AG04449 (cell line): ENCODE results near the gene FMO1.

Source experiments
- CTCF ChIA-PET: fragments of 350-600 bp; formaldehyde crosslinking; extraction: SDS; loops from one replicate; lab custom pipeline; 2021; ENCODE audit warnings: antibody characterized with exemption; lab: Yijun Ruan, JAX
- POLR2A ChIA-PET: fragments of 400-600, 350-600 bp; formaldehyde crosslinking; extraction: SDS; loops from one replicate; lab custom pipeline; 2020; ENCODE audit warnings: antibody characterized with exemption, inconsistent platforms; lab: Yijun Ruan, JAX
- DNase-seq: peaks from one replicate; pipeline ENCODE4 v3.0.0-alpha.2; 2010; ENCODE audit warnings: low read depth, low spot score
- H3K4me3 ChIP-seq: 2 replicates; pipeline ENCODE4 v1.5.1; 2011; ENCODE audit warnings: low read depth, mild to moderate bottlenecking, control low read depth, low read length
- TF ChIP-seq, protein P1 (sequence below): IDR thresholded peaks from one replicate; pipeline ENCODE4 v1.5.1; 2011; ENCODE audit warnings: mild to moderate bottlenecking, moderate library complexity, low read length, control low read depth, inconsistent platforms; ENCODE audit not compliant: insufficient read depth; ENCODE audit errors: missing control alignments

Gene FMO1

DNA sequence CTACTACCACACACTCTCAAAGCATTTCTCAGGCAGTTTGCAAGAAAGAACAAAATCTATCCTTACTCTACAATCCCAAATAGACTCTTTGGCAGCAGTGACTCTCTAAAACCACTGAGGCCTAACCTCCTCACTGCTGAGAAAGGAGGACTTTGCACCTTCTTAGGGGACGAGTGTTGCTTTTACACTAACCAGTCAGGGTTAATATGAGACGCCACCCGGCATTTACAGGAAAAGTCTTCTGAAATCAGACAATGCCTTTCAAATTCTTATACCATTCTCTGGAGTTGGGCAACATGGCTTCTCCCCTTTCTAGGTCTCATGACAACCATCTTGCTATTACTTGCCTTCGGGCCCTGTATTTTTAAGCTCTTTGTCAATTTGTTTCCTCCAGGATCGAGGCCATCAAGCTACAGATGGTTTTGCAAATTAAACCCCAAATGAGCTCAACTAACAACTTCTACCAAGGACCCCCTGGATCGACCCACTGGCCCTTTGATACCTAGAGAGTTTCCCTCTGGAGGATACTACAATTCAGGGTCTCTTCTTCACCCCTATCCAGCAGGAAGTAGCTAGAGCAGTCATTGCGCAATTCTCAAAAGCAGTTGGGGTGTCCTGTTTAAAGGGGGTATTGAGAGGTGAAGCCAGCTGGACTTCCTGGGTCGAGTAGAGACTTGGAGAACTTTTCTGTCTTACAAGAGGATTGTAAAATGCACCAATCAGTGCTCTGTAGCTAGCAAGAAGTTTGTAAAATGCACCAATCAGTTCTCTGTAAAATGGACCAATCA lies 63.7 kb downstream of the FMO1 start:
- DNase-seq, result no peak

DNA sequence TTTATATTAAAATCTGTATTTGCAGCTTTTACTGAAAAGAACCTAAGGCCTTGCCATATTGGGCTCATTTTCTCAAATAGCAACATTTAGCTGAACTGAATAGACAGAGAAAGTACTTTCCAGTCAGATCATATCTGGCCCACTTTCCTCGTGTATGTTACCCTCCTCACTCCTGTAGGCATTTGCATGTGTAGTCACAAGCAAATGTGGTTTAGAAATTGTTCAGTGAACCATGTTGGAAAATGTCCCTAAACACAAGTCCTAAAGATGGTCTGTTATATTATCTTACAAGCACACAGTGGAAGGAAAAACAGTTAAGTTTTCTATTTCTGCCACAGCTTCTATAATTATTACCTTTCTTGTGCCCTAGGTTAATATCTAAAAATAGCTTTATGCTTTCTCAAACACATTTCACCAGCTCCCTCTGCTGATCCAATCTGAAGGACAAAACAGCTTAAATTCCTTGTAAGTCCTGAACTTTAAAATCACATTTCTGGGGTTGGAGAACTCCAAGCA lies 65.1 kb downstream of the FMO1 start:
- no peak for DNase-seq
- ChIA-PET POLR2A (interaction anchor here (1.5 kb wide), 1 partner anchor 68 kb away, joined by 3 read pairs; no protein-coding TSS in a partner anchor), CTCF (interaction anchor here (0.7 to 3.2 kb wide), 29 partner anchors 9 to 349 kb away, joined by 3 to 41 read pairs (median 4); partner anchors contain the start of gene FMO1)
- TF ChIP-seq, protein P1, sequence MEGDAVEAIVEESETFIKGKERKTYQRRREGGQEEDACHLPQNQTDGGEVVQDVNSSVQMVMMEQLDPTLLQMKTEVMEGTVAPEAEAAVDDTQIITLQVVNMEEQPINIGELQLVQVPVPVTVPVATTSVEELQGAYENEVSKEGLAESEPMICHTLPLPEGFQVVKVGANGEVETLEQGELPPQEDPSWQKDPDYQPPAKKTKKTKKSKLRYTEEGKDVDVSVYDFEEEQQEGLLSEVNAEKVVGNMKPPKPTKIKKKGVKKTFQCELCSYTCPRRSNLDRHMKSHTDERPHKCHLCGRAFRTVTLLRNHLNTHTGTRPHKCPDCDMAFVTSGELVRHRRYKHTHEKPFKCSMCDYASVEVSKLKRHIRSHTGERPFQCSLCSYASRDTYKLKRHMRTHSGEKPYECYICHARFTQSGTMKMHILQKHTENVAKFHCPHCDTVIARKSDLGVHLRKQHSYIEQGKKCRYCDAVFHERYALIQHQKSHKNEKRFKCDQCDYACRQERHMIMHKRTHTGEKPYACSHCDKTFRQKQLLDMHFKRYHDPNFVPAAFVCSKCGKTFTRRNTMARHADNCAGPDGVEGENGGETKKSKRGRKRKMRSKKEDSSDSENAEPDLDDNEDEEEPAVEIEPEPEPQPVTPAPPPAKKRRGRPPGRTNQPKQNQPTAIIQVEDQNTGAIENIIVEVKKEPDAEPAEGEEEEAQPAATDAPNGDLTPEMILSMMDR, result no peak
- H3K4me3 ChIP-seq, result no peak overlapping the region

More for the DNA sequence above, 63.7 kb downstream of the FMO1 start:
- POLR2A ChIA-PET, result no interaction called here
- TF ChIP-seq, protein P1, result no peak
- CTCF ChIA-PET, result interaction anchor here (0.6 to 3.2 kb wide), 8 partner anchors 10 to 1475 kb away, joined by 3 to 41 read pairs (median 4); partner anchors contain the start of gene FMO1
- H3K4me3 ChIP-seq, result no peak overlapping the region

DNA sequence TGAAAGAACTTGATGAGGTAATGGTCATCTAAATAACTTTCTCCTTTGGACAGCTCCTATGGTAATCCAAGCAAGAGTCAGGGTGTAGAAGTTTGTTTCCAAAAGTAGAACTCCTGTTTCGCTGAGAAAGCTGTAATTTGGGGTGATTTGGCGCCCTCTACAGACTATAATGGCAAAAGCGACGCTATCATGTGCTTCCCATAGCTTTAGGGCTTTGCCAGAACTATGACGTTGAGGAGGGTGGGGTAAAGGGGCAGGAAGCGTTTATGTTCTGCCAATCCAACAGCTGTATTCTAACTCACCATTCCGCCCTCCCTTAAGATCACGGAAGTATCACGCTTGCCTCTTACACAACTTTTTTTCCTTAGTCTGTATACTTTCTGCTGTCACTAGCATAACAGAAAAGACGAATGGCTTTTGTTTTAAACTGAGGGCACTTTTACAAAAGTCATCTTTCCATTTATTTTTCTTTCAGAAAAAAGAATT lies 65.6 kb downstream of the FMO1 start, which contains the start of gene FMO4:
Gene FMO4 (plus strand): TSS at position 349 of the 486 bp plus-strand sequence. CDS start 5,643 bp downstream, outside the sequence.
- CTCF ChIA-PET, result interaction anchor here (0.7 to 3.2 kb wide), 29 partner anchors 8 to 350 kb away, joined by 3 to 41 read pairs (median 4); partner anchors contain the start of gene FMO1
- H3K4me3 ChIP-seq, result peak within 1 kb of the TSS; percentile 24; the same call in 1 of the 2 replicates
- TF ChIP-seq, protein P1, result peak; percentile 60
- POLR2A ChIA-PET, result interaction anchor here (1.5 kb wide), 1 partner anchor 68 kb away, joined by 3 read pairs; no protein-coding TSS in a partner anchor
- DNase-seq, result peak; percentile 95

DNA sequence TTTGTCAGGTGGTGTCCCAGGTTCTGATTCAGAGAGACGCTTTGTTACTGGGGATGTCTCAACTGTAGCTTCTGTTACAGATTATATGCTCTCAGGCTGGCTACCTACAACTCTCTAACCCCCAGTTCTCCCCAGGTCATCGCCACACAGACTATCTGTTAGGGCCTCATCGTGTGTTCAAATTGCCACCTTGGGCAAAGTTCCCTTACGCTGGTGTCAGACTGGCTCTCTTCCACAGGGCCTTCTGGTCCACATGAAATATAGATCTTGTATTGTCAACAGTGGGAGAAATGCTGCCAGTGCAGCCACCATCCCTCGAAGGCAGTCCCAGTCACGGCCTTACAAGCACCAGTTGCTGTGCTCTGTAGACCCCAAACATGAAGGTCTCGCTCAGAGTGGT lies 81.0 kb downstream of the FMO1 start:
- POLR2A ChIA-PET, result no interaction called here
- CTCF ChIA-PET, result no interaction called here
- no peak overlapping the region for H3K4me3 ChIP-seq
- TF ChIP-seq, protein P1, result no peak
- DNase-seq, result no peak

DNA sequence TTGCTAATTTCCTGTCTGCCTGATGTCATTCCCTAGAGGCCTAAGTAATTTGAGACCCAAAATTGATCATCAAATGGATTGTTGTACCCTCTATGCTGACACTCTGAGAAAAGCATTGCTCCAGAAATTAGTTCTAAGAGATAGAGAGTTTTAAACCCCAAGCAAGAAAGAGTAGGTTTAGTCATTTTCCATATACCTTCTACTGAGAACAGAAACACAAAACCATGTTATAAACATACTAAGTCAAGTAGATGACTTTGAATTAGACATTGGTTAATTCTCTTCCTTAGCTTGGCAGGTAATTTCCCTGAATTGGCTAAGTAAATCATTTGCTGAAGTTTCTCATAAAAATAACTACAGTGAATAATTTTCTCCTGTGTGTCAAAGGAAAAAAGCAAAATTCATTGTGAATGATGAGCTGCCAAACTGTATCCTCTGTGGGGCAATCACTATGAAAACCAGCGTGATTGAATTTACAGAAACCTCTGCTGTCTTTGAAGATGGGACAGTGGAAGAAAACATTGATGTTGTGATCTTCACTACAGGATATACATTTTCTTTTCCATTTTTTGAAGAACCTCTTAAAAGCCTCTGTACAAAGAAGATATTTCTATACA lies 85.8 kb downstream of the FMO1 start:
- no peak overlapping the region for H3K4me3 ChIP-seq
- no peak for DNase-seq
- TF ChIP-seq, protein P1, result no peak
- POLR2A ChIA-PET, result no interaction called here
- CTCF ChIA-PET, result interaction anchor here (1.3 kb wide), 1 partner anchor 10 kb away, joined by 3 read pairs; no protein-coding TSS in a partner anchor
